Activated CD4-positive, alpha-beta memory T cell treated with anti-CD3 and anti-CD28 coated beads, Interleukin-2, amount 10 ng/mL, durations not matched to agents 7 days and 5 days (primary cell): Measurements from ENCODE around the gene USP40. TPM values are rescaled to one million over a fixed set of nuclear protein-coding genes. Genes with fewer than 3 reads are reported as not detected.
A peak's percentile ranks its signal among the peaks of the same experiment; 100 is the strongest.
"Not testable (repeated sequence)": the region's sequence is repeated elsewhere in the genome, so short reads cannot be mapped to it uniquely, and the experiment has no call there.

Experiments used
- CTCF ChIA-PET: fragments of 350-600 bp; sonication (Branson Sonifier 250); formaldehyde crosslinking; loops from one replicate; lab custom pipeline; 2021; ENCODE audit warnings: antibody characterized with exemption, inconsistent platforms; lab: Charles Lee
- POLR2A ChIA-PET: fragments of 350-600 bp; sonication (Branson Sonifier 250); formaldehyde crosslinking; loops from one replicate; lab custom pipeline; 2021; ENCODE audit warnings: antibody characterized with exemption; lab: Charles Lee
- DNase-seq: peaks from one replicate; pipeline ENCODE4 v3.0.0-alpha.2; 2020
- H3K27ac Mint-ChIP-seq: one replicate; pipeline ENCODE4 v1.8.0; 2021; ENCODE audit warnings: mild to moderate bottlenecking, mixed read lengths
- H3K27me3 Mint-ChIP-seq: one replicate; pipeline ENCODE4 v1.8.0; 2021; ENCODE audit warnings: mixed read lengths
- H3K36me3 Mint-ChIP-seq: one replicate; pipeline ENCODE4 v1.8.0; 2021; ENCODE audit warnings: low read depth, mixed read lengths
- H3K4me1 Mint-ChIP-seq: one replicate; pipeline ENCODE4 v1.8.0; 2021; ENCODE audit warnings: mixed read lengths
- H3K4me3 Mint-ChIP-seq: one replicate; pipeline ENCODE4 v1.8.0; 2021; ENCODE audit warnings: mild to moderate bottlenecking, mixed read lengths
- H3K9me3 Mint-ChIP-seq: one replicate; pipeline ENCODE4 v1.8.0; 2021; ENCODE audit warnings: mixed read lengths
- total RNA-seq, 2 experiments: library from RNA; stranded (reverse); gene quantifications; one replicate each; pipeline ENCODE4 v1.2.3, GENCODE V29; 2021

The USP40 gene
- total RNA-seq, 2 experiments from 2014 or later, result 17.1 to 18.9 TPM

DNA sequence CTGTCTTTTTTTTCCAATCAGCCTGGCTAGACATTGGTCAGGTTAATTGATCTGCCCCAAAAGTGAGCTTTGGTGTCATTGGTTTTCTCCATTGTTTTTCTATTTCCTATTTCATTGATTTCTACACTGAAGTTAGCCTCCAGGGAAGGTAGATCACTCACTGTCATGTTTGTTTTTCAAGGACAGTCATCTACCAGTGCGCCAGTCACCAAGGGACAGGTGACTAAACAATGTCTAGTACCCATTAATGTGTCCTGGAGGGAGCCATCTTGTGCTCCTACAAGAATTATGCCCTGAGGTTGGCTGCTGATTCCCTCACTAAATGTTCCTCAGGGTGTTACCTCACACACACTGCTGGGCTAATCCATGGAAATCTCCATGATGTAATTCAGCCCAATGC is 17.6 kb upstream of the USP40 start:
- Mint-ChIP-seq H3K27me3 (peaks cover 22% of the 10 kb centered on the region), H3K36me3 (no peaks in the 10 kb centered on the region), H3K27ac (no peak overlapping the region), H3K4me1 (peaks cover 9% of the 10 kb centered on the region), H3K4me3 (no peak overlapping the region), H3K9me3 (no peaks in the 10 kb centered on the region)
- DNase-seq, result no peak
- POLR2A ChIA-PET, result no interaction called here
- CTCF ChIA-PET, result no interaction called here

DNA sequence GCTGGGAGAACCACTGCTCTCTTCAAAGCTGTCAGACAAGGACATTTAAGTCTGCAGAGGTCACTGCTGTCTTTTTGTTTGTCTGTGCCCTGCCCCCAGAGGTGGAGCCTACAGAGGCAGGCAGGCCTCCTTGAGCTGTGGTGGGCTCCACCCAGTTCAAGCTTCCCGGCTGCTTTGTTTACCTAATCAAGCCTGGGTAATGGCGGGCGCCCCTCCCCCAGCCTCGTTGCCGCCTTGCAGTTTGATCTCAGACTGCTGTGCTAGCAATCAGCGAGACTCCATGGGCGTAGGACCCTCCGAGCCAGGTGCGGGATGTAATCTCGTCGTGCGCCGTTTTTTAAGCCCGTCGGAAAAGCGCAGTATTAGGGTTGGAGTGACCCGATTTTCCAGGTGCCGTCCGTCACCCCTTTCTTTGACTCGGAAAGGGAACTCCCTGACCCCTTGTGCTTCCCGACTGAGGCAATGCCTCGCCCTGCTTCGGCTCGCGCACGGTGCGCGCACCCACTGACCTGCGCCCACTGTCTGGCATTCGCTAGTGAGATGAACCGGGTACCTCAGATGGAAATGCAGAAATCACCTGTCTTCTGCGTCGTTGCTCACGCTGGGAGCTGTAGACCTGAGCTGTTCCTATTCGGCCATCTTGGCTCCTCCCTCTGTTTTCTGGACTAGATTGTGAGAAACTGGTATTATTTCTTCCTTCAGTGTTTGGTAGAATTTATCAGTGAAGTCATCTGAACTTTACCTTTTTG is 16.8 kb upstream of the USP40 start:
- H3K36me3 Mint-ChIP-seq, H3K4me3 Mint-ChIP-seq, CTCF ChIA-PET, H3K9me3 Mint-ChIP-seq, DNase-seq, H3K4me1 Mint-ChIP-seq, H3K27ac Mint-ChIP-seq, POLR2A ChIA-PET: not testable (repeated sequence)
- peaks cover 20% of the 10 kb centered on the region for H3K27me3 Mint-ChIP-seq

- peaks cover 18% of the 10 kb centered on the region for H3K27me3 Mint-ChIP-seq
- POLR2A ChIA-PET, H3K27ac Mint-ChIP-seq, H3K36me3 Mint-ChIP-seq, DNase-seq, H3K4me1 Mint-ChIP-seq, H3K4me3 Mint-ChIP-seq, CTCF ChIA-PET, H3K9me3 Mint-ChIP-seq: not testable (repeated sequence)
Measured at GRCh38 chr2:233577341-233577740, 10.8 kb upstream of the USP40 start.

DNA sequence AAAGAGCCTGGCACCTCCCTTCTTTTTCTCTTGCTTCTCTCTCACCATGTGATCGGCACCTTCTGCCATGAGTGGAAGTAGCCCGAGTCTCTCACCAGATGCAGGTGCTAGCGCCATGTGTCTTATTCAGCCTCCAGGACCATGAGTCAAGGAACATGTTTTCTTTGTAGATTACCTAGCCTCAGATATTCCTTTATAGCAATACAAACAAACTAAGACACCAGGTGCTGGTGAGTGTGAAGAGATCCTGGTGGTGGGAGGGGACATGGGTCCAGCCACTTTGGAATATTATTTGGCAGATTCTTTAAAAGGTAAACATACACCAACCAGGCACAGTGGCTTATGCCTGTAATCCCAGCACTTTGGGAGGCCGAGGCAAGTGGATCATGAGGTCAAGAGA is 5.9 kb upstream of the USP40 start:
- no peak overlapping the region for H3K27ac Mint-ChIP-seq
- H3K36me3 Mint-ChIP-seq, result no peaks in the 10 kb centered on the region
- H3K4me1 Mint-ChIP-seq, result no peaks in the 10 kb centered on the region
- ChIA-PET CTCF (no interaction called here), POLR2A (no interaction called here)
- H3K9me3 Mint-ChIP-seq, result no peaks in the 10 kb centered on the region
- H3K4me3 Mint-ChIP-seq, result no peak overlapping the region
- no peak for DNase-seq
- H3K27me3 Mint-ChIP-seq, result peaks cover 39% of the 10 kb centered on the region

DNA sequence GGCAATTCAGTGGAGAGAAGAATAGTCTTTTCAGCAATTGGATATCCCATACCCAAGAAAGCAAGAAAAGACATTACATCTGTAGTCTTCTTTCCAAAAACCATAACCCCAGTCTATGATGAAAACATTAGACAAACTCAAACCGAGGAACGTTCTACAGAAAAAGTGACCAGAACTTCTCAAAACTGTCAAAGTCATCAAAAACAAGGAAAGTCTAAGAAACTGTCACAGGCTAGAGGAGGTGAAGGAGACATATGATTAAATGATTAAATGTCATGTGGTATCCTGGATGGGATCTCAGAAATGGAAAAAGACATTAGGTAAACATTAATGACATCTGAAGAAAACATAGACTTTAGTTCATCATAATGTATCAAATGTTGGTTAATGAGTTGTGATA is 4.9 kb upstream of the USP40 start:
- CTCF ChIA-PET, result no interaction called here
- no peak for DNase-seq
- POLR2A ChIA-PET, result no interaction called here
- no peaks in the 10 kb centered on the region for H3K36me3 Mint-ChIP-seq
- H3K27me3 Mint-ChIP-seq, result peaks cover 33% of the 10 kb centered on the region
- no peaks in the 10 kb centered on the region for H3K9me3 Mint-ChIP-seq
- no peak overlapping the region for H3K27ac Mint-ChIP-seq
- H3K4me3 Mint-ChIP-seq, result no peak overlapping the region
- no peaks in the 10 kb centered on the region for H3K4me1 Mint-ChIP-seq

GRCh38 chr2:233571001-233571400 is 4.4 kb upstream of the USP40 start:
- Mint-ChIP-seq H3K27me3 (peaks cover 33% of the 10 kb centered on the region), H3K4me3 (no peak overlapping the region), H3K27ac (no peak overlapping the region), H3K4me1 (no peaks in the 10 kb centered on the region), H3K36me3 (no peaks in the 10 kb centered on the region), H3K9me3 (no peaks in the 10 kb centered on the region)
- no peak for DNase-seq
- ChIA-PET POLR2A (no interaction called here), CTCF (no interaction called here)

GRCh38 chr2:233565685-233566140 is 869 bp downstream of the USP40 start:
- Mint-ChIP-seq H3K4me1 (peaks cover 17% of the 10 kb centered on the region), H3K9me3 (no peaks in the 10 kb centered on the region), H3K27ac (peak overlapping the region; percentile 91), H3K27me3 (peaks cover 13% of the 10 kb centered on the region), H3K4me3 (peak overlapping the region; percentile 98), H3K36me3 (peaks cover 6% of the 10 kb centered on the region)
- CTCF ChIA-PET, result no interaction called here
- DNase-seq, result no peak
- POLR2A ChIA-PET, result interaction anchor here (1.1 to 2.0 kb wide), 7 partner anchors 8 to 932 kb away, joined by 3 to 8 read pairs (median 5); partner anchors contain the start of genes ARL4C and HJURP

GRCh38 chr2:233563663-233564430 is 2.7 kb downstream of the USP40 start:
- no peak overlapping the region for H3K27ac Mint-ChIP-seq
- H3K4me1 Mint-ChIP-seq, result peaks cover 17% of the 10 kb centered on the region
- H3K9me3 Mint-ChIP-seq, result no peaks in the 10 kb centered on the region
- no peak overlapping the region for H3K4me3 Mint-ChIP-seq
- no peak for DNase-seq
- H3K27me3 Mint-ChIP-seq, result peaks cover 3% of the 10 kb centered on the region
- H3K36me3 Mint-ChIP-seq, result peaks cover 15% of the 10 kb centered on the region
- ChIA-PET POLR2A (no interaction called here), CTCF (no interaction called here)

DNA sequence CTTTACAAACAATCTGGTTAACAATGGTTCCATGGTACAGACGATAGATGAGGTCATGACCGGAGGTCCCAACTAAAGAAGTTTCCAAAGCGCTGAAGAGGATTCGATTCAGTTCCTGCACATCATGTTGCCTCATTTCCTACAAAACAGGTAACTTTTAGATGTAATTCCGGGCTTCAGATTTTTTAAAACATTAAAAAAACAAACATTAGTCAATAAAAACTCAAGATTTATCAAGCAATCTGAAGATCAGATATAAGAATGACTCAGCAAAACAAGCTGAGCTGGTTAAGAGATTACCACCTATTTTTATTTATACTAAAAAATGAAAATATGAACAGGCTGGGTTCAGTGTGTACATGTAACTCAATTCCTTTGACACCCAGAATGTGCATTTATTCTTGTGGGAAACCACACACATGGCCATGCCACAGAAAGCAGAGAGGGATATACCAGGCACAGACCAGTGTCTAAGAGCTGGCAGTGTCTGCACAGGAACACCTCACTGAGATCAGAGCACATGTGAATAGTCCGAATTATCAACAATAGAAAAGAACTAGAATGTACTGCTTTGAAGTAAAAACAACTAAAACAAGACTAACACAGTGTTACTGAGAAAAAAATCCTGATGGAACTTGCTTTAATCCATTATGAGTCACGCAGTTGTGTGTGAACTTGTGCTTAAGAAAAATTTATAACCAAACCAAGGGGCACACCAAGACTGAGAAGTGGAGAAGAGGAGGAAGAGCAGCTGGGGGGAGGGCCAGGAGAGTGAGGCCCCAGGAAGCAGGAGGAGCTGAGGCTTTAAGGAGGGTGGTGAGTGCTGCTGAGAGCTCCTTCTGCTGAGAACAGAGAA is 9.5 kb downstream of the USP40 start:
- Mint-ChIP-seq H3K27ac (no peak overlapping the region), H3K9me3 (no peaks in the 10 kb centered on the region), H3K27me3 (no peaks in the 10 kb centered on the region), H3K4me1 (peaks cover 7% of the 10 kb centered on the region), H3K4me3 (no peak overlapping the region), H3K36me3 (peaks cover 28% of the 10 kb centered on the region)
- CTCF ChIA-PET, result interaction anchor here (0.5 to 0.7 kb wide), 3 partner anchors 24 to 952 kb away, joined by 3 read pairs; no protein-coding TSS in a partner anchor
- POLR2A ChIA-PET, result interaction anchor here (1.5 kb wide), 1 partner anchor 8 kb away, joined by 8 read pairs; no protein-coding TSS in a partner anchor
- no peak for DNase-seq

DNA sequence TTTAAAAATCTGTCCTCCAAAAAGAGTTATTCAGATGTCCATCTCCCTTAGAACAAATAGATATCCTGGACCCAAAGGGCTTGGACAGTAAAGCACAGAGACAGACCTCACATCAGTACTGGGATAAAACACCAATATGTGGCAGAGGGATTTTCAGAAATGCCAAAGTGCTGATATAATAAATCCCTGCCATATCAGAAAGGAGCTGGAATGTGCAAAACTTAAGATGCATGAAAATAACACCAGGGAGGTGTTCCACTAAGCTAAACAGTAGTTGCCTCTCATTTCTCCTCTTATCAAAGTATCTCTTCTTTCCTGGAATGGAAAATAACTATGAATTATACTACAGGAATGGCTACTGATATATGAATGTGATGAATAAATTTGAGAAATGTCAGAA is 13.2 kb downstream of the USP40 start:
- no peak overlapping the region for H3K27ac Mint-ChIP-seq

DNA sequence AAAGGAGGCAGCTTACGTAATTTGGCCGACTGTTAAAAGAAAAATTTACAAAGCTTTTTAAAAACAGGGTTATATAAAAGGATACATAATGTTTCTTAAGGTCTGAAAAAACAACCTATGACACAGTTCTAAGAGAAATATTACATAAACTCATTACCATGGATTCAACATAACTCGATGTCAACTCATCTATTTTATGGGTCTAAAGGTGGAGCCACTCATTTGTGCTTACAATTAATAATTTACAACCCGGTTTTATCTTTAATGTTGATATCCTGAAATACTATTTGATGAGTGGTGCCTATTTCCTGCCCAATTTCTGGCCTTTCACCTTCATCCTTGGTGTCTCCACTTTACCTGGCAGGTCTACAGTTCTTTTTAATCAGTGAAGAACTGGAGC is 15.1 kb downstream of the USP40 start:
- H3K27me3 Mint-ChIP-seq, result no peaks in the 10 kb centered on the region
- no peaks in the 10 kb centered on the region for H3K9me3 Mint-ChIP-seq
- peaks cover under 1% of the 10 kb centered on the region for H3K4me1 Mint-ChIP-seq
- H3K4me3 Mint-ChIP-seq, result no peak overlapping the region
- peaks cover 12% of the 10 kb centered on the region for H3K36me3 Mint-ChIP-seq
- CTCF ChIA-PET, result no interaction called here
- no peak overlapping the region for H3K27ac Mint-ChIP-seq
- DNase-seq, result no peak
- POLR2A ChIA-PET, result interaction anchor here (2.5 kb wide), 1 partner anchor 15 kb away, joined by 7 read pairs; the partner anchor contains the start of gene USP40

More for the DNA sequence above, 13.2 kb downstream of the USP40 start:
- H3K9me3 Mint-ChIP-seq, result no peaks in the 10 kb centered on the region
- H3K27me3 Mint-ChIP-seq, result no peaks in the 10 kb centered on the region
- H3K36me3 Mint-ChIP-seq, result peaks cover 18% of the 10 kb centered on the region
- no peak for DNase-seq
- ChIA-PET POLR2A (interaction anchor here (2.5 kb wide), 1 partner anchor 13 kb away, joined by 7 read pairs; the partner anchor contains the start of gene USP40), CTCF (no interaction called here)
- no peak overlapping the region for H3K4me3 Mint-ChIP-seq
- H3K4me1 Mint-ChIP-seq, result peaks cover 7% of the 10 kb centered on the region

DNA sequence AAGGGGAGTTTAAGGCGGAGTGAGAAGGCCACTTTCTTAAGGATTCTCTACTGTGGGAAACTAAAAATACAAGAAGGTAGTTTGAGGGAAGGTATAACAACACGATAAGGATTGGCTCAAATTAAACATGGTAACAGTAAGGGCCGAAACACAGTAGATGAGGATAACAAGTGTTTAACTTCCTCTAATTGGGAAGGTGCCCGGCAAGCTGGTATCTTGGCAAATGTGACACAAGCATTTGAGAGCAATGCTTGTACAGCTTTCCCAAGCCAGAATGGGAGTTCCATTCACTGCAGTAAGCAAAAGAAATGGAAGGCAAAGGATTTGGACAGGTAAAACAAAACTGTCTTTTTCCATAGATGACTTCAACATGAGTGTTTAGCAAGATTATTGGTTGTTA is 19.8 kb downstream of the USP40 start:
- Mint-ChIP-seq H3K9me3 (no peaks in the 10 kb centered on the region), H3K27ac (no peak overlapping the region), H3K4me1 (peaks cover 10% of the 10 kb centered on the region), H3K36me3 (peaks cover 15% of the 10 kb centered on the region), H3K4me3 (no peak overlapping the region), H3K27me3 (no peaks in the 10 kb centered on the region)
- ChIA-PET CTCF (no interaction called here), POLR2A (no interaction called here)
- DNase-seq, result no peak
